ENCODE results near the gene HRAS. TPM values are rescaled to one million over a fixed set of nuclear protein-coding genes. Genes with fewer than 3 reads are reported as not detected.

Gene HRAS
- total RNA-seq, 1 donor from 2014 or later = 93.5 TPM

DNA sequence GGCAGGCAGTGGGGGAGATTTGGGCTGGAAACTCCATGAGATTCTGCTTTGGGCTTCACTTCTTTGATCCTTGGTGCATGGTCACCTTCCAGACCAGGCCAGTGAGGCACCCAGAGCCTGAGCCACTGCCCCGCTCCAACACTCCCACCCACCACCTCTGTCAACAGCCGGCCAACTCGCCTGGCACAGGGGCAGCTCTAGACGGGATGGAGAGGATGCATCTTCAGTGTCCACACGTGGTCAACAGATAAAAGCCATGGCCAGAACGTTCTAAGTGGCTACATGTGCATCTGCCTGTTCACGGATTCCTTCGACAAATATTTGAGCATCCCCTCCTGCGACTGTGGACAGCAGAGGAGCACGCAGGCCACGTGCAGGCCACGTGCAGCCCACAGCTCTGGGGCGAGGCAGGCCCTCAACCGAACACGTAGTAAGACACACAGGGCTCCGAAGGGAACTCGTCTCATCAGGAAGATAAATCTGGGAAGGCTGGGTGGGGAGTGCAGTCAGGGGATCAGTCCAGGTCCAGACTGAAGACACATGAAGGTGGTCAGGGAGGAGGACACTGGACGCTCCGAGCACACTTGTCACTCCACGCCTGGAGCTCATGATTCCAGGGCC, 3.2 kb upstream of the HRAS start:
- TF ChIP-seq, protein P1, sequence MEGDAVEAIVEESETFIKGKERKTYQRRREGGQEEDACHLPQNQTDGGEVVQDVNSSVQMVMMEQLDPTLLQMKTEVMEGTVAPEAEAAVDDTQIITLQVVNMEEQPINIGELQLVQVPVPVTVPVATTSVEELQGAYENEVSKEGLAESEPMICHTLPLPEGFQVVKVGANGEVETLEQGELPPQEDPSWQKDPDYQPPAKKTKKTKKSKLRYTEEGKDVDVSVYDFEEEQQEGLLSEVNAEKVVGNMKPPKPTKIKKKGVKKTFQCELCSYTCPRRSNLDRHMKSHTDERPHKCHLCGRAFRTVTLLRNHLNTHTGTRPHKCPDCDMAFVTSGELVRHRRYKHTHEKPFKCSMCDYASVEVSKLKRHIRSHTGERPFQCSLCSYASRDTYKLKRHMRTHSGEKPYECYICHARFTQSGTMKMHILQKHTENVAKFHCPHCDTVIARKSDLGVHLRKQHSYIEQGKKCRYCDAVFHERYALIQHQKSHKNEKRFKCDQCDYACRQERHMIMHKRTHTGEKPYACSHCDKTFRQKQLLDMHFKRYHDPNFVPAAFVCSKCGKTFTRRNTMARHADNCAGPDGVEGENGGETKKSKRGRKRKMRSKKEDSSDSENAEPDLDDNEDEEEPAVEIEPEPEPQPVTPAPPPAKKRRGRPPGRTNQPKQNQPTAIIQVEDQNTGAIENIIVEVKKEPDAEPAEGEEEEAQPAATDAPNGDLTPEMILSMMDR (conservative IDR thresholded peaks at IDR 0.05) = no peak
- Mint-ChIP-seq H3K9me3 (no peaks in the 10 kb centered on the region), H3K27me3 (ENCODE audit: low read depth) (peaks cover 14% of the 10 kb centered on the region), H3K4me3 (peak overlapping the region; percentile 59), H3K36me3 (ENCODE audit: low read depth) (no peaks in the 10 kb centered on the region), H3K4me1 (peaks cover 4% of the 10 kb centered on the region), H3K27ac (ENCODE audit: unreplicated experiment) (no peak overlapping the region)
- DNase-seq (ENCODE audit: low read depth, low spot score) = no peak

DNA sequence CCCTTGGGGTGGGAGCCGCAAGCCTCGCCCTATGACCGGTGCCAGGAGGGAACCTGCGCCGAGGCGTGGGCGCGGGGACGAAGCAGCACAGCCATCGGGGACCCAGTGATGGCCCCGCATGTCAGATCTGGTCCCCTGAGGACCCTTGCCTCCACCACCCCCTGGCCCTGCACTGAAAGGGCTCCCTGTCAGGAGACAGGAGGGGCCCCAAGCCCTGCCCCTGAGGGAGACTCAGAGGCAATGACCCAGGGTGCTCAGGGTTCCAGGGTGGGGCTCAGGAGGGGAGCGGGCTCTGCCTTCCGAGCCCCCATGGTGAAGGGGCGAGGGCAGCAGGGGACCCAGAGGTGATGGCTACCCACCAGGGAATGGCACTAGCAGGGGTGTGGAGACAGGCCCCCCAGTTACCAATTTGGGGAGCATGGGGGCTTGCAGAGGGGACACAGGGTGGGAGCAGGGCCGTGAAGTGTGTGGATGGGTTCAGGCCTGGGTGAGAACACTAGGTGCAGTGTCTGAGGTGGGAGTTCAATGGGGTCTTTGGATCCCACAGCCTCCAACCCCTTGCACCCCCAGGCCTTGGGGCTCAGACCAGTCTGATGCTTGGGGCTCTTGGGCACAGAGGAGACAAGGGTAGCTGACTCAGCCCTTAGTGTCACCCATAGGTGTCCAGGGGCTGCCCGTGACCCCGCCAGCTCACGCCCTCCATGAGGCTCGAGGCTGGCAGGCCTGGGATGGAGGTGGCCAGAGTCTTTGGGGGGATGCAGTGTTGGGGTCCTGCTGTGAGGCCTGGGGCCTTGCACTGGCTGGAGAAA, 2.5 kb upstream of the HRAS start:
- Mint-ChIP-seq H3K4me3 (peak overlapping the region; percentile 59), H3K9me3 (no peaks in the 10 kb centered on the region), H3K27me3 (ENCODE audit: low read depth) (peaks cover 14% of the 10 kb centered on the region), H3K27ac (ENCODE audit: unreplicated experiment) (no peak overlapping the region), H3K36me3 (ENCODE audit: low read depth) (no peaks in the 10 kb centered on the region), H3K4me1 (peaks cover 4% of the 10 kb centered on the region)
- TF ChIP-seq, protein P1 (conservative IDR thresholded peaks at IDR 0.05) = no peak
- no peak for DNase-seq (ENCODE audit: low read depth, low spot score)

DNA sequence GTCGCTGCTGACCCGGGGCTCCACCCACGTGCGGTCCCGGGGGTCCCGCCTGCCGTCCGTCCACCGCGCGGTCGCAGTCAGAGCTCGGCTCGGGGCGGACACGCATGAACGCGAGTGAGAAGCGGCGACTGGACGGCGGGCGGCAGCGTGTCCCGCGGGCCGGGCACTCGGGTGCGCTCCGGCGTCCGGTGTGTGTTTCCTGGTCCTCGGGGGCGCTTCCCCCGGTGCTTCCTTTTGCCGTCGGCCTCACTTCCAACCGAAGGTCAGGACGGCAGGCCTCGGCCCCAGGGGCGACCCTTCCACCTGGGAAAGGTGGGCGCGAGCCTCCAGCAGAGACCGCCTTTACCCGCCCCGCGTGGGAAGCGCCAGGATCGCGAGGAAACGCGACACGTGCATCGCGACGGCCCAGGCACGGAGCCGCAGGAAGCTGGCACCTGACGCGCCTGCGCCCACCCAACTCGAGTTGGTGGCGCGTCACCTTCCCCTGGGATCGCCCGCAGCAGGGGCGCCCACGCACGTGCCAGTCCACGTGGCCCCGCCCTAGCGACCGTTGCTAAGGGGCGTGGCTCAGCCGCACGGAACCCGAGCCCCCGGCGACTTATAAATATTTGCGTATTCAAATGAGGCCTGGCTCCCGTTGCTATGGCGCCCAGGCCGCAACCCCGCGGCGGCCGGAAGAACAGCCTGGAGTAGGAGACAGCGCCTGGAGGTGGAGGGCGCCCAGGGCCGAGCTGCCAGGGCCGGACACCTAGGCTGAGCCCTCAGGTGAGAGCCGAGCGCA, 1.7 kb upstream of the HRAS start, which contains the start of gene LRRC56:
Gene LRRC56, plus strand, starts transcription at position 687 of the 781 bp plus-strand sequence. CDS start 3,158 bp downstream, outside the sequence.
- TF ChIP-seq, protein P1 (conservative IDR thresholded peaks at IDR 0.05) = no peak
- Mint-ChIP-seq H3K27ac (ENCODE audit: unreplicated experiment) (no peak within 1 kb of the TSS), H3K36me3 (ENCODE audit: low read depth) (no peaks in the 10 kb centered on the region)

DNA sequence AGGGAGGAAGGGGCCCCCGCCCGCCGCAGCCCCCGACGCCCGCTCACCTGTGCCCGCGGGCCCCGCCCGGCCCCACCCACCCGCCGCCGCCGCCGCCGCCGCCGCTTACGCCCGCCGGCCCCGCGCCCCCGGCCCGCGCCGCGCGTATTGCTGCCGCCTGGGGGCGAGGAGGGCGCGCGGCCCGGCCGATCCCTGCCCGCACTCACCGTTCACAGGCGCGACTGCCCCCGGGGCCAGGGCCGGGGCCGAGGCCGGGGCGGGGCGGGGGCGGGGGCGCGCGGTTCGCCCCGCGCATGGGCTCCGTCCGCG, 212 bp downstream of the HRAS start:
- no peak for DNase-seq (ENCODE audit: low read depth, low spot score)
- Mint-ChIP-seq H3K27ac (ENCODE audit: unreplicated experiment) (no peak overlapping the region), H3K36me3 (ENCODE audit: low read depth) (no peaks in the 10 kb centered on the region), H3K27me3 (ENCODE audit: low read depth) (peaks cover 14% of the 10 kb centered on the region), H3K9me3 (no peaks in the 10 kb centered on the region), H3K4me1 (peaks cover 4% of the 10 kb centered on the region), H3K4me3 (no peak overlapping the region)
- TF ChIP-seq, protein P1 (conservative IDR thresholded peaks at IDR 0.05) = no peak

More for the DNA sequence above, 1.7 kb upstream of the HRAS start, which contains the start of gene LRRC56:
- Mint-ChIP-seq H3K9me3 (no peaks in the 10 kb centered on the region), H3K4me3 (peak within 1 kb of the TSS; percentile 92), H3K4me1 (peaks cover 4% of the 10 kb centered on the region), H3K27me3 (ENCODE audit: low read depth) (peaks cover 14% of the 10 kb centered on the region)
- peak; percentile 70 for DNase-seq (ENCODE audit: low read depth, low spot score)

DNA sequence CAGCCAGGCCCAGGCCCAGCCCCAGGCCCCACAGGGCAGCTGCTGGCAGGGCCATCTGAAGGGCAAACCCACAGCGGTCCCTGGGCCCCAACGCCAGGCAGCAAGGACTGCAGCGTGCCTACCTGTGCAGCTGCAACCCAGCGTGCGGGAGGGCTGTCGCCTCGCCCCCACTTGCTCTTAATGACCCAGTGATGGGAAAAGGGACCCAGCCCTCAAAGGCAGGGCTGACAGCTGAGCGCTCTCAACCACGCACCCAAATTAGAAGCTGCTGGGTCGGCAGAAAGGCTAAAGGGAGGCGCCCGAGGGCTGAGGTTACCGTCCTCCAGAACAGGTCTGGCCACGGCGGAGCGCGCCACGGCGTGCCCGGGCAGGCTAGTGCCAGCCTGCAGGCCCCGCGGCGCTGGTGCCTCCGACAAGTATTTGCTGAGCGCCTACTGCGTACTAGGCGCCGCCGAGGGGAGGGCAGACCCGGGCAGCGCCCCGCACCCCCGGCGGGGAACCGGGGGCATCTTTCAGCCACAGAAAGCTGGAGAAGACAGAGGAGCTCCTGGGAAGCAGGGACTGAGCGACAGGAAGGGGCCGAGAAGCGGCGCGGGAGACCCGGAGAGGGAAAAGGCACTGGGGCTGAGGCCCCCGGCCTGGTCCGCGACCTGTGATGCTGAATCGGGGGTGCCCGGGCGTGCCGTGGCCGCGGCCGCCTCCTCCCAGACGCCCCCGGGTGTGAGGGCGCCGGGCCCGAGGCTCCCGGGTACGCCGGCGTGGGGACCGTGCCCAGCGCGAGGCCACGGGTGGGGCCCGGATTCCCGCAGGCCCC, 773 bp downstream of the HRAS start:
- peaks cover 4% of the 10 kb centered on the region for H3K4me1 Mint-ChIP-seq
- peaks cover 14% of the 10 kb centered on the region for H3K27me3 Mint-ChIP-seq (ENCODE audit: low read depth)
- no peaks in the 10 kb centered on the region for H3K36me3 Mint-ChIP-seq (ENCODE audit: low read depth)
- no peaks in the 10 kb centered on the region for H3K9me3 Mint-ChIP-seq
- TF ChIP-seq, protein P1 (conservative IDR thresholded peaks at IDR 0.05) = no peak
- H3K27ac Mint-ChIP-seq (ENCODE audit: unreplicated experiment) = no peak overlapping the region
- H3K4me3 Mint-ChIP-seq = peak overlapping the region; percentile 72
- DNase-seq (ENCODE audit: low read depth, low spot score) = no peak

All from neural crest cell (in vitro differentiated cells).